ENCODE data around the gene GAS2L1.

Gene GAS2L1

GRCh38 chr22:29299136-29299900, 7.1 kb upstream of the GAS2L1 start:
- DNase-seq (ENCODE audit: insufficient read length, low spot score), result no peak
- TF ChIP-seq SPI1 (IDR thresholded peaks at IDR 0.05; ENCODE audit: low read depth, low read length) (no peak), TAF1 (IDR thresholded peaks at IDR 0.05; ENCODE audit: low read depth, low read length) (no peak), POLR2AphosphoS5 (IDR thresholded peaks at IDR 0.05; ENCODE audit: low read depth, low read length) (no peak), POLR2A (IDR thresholded peaks at IDR 0.05; ENCODE audit: low read depth, low read length) (no peak), POU2F2 (IDR thresholded peaks at IDR 0.05; ENCODE audit: low read depth, low read length) (no peak), PAX5 (IDR thresholded peaks at IDR 0.05; ENCODE audit: insufficient read depth, low read length, severe bottlenecking) (no peak)
- no peak for FAIRE-seq

GRCh38 chr22:29300467-29300806, 6.0 kb upstream of the GAS2L1 start:
- DNase-seq (ENCODE audit: insufficient read length, low spot score), result no peak
- no peak for FAIRE-seq
- TF ChIP-seq TAF1 (IDR thresholded peaks at IDR 0.05; ENCODE audit: low read depth, low read length) (no peak), PAX5 (IDR thresholded peaks at IDR 0.05; ENCODE audit: insufficient read depth, low read length, severe bottlenecking) (no peak), POU2F2 (IDR thresholded peaks at IDR 0.05; ENCODE audit: low read depth, low read length) (no peak), POLR2A (IDR thresholded peaks at IDR 0.05; ENCODE audit: low read depth, low read length) (no peak), POLR2AphosphoS5 (IDR thresholded peaks at IDR 0.05; ENCODE audit: low read depth, low read length) (no peak), SPI1 (IDR thresholded peaks at IDR 0.05; ENCODE audit: low read depth, low read length) (no peak)

- TF ChIP-seq POU2F2 (IDR thresholded peaks at IDR 0.05; ENCODE audit: low read depth, low read length), result peak; percentile 91
- TF ChIP-seq SPI1 (IDR thresholded peaks at IDR 0.05; ENCODE audit: low read depth, low read length), result no peak
- no peak for TF ChIP-seq PAX5 (IDR thresholded peaks at IDR 0.05; ENCODE audit: insufficient read depth, low read length, severe bottlenecking)
- TF ChIP-seq POLR2A (IDR thresholded peaks at IDR 0.05; ENCODE audit: low read depth, low read length), result peak; percentile 89; the same call in 1 of the 2 replicates
- TF ChIP-seq TAF1 (IDR thresholded peaks at IDR 0.05; ENCODE audit: low read depth, low read length), result no peak
- peak; percentile 93 for TF ChIP-seq POLR2AphosphoS5 (IDR thresholded peaks at IDR 0.05; ENCODE audit: low read depth, low read length)
- DNase-seq (ENCODE audit: insufficient read length, low spot score) (no peak), FAIRE-seq (no peak)
These were observed 5.4 kb upstream of the GAS2L1 start for GRCh38 chr22:29300807-29301601.

GRCh38 chr22:29301716-29302401, 4.6 kb upstream of the GAS2L1 start:
- FAIRE-seq (peak; percentile 13), DNase-seq (ENCODE audit: insufficient read length, low spot score) (no peak)
- TF ChIP-seq POLR2AphosphoS5 (IDR thresholded peaks at IDR 0.05; ENCODE audit: low read depth, low read length), result no peak; the same call in 1 of the 2 replicates
- TF ChIP-seq POLR2A (IDR thresholded peaks at IDR 0.05; ENCODE audit: low read depth, low read length), result no peak
- TF ChIP-seq PAX5 (IDR thresholded peaks at IDR 0.05; ENCODE audit: insufficient read depth, low read length, severe bottlenecking), result no peak
- no peak for TF ChIP-seq TAF1 (IDR thresholded peaks at IDR 0.05; ENCODE audit: low read depth, low read length)
- no peak for TF ChIP-seq POU2F2 (IDR thresholded peaks at IDR 0.05; ENCODE audit: low read depth, low read length)
- no peak for TF ChIP-seq SPI1 (IDR thresholded peaks at IDR 0.05; ENCODE audit: low read depth, low read length)

GRCh38 chr22:29302402-29302680, 4.1 kb upstream of the GAS2L1 start:
- TF ChIP-seq POLR2A (IDR thresholded peaks at IDR 0.05; ENCODE audit: low read depth, low read length) (no peak), POLR2AphosphoS5 (IDR thresholded peaks at IDR 0.05; ENCODE audit: low read depth, low read length) (no peak), POU2F2 (IDR thresholded peaks at IDR 0.05; ENCODE audit: low read depth, low read length) (no peak), SPI1 (IDR thresholded peaks at IDR 0.05; ENCODE audit: low read depth, low read length) (no peak), TAF1 (IDR thresholded peaks at IDR 0.05; ENCODE audit: low read depth, low read length) (no peak)
- no peak for FAIRE-seq
- DNase-seq (ENCODE audit: insufficient read length, low spot score), result no peak

GRCh38 chr22:29302681-29303465, 3.6 kb upstream of the GAS2L1 start:
- FAIRE-seq (no peak), DNase-seq (ENCODE audit: insufficient read length, low spot score) (no peak)
- no peak for TF ChIP-seq POU2F2 (IDR thresholded peaks at IDR 0.05; ENCODE audit: low read depth, low read length)
- no peak for TF ChIP-seq POLR2AphosphoS5 (IDR thresholded peaks at IDR 0.05; ENCODE audit: low read depth, low read length)
- no peak for TF ChIP-seq POLR2A (IDR thresholded peaks at IDR 0.05; ENCODE audit: low read depth, low read length)
- TF ChIP-seq PAX5 (IDR thresholded peaks at IDR 0.05; ENCODE audit: insufficient read depth, low read length, severe bottlenecking), result no peak
- no peak for TF ChIP-seq SPI1 (IDR thresholded peaks at IDR 0.05; ENCODE audit: low read depth, low read length)
- no peak for TF ChIP-seq TAF1 (IDR thresholded peaks at IDR 0.05; ENCODE audit: low read depth, low read length)

GRCh38 chr22:29305836-29306174, 645 bp upstream of the GAS2L1 start:
- TF ChIP-seq POLR2AphosphoS5 (IDR thresholded peaks at IDR 0.05; ENCODE audit: low read depth, low read length) (no peak), POU2F2 (IDR thresholded peaks at IDR 0.05; ENCODE audit: low read depth, low read length) (no peak), PAX5 (IDR thresholded peaks at IDR 0.05; ENCODE audit: insufficient read depth, low read length, severe bottlenecking) (no peak), POLR2A (IDR thresholded peaks at IDR 0.05; ENCODE audit: low read depth, low read length) (no peak), SPI1 (IDR thresholded peaks at IDR 0.05; ENCODE audit: low read depth, low read length) (no peak), TAF1 (IDR thresholded peaks at IDR 0.05; ENCODE audit: low read depth, low read length) (no peak)
- no peak for FAIRE-seq
- no peak for DNase-seq (ENCODE audit: insufficient read length, low spot score)

- FAIRE-seq (no peak), DNase-seq (ENCODE audit: insufficient read length, low spot score) (peak; percentile 59)
- TF ChIP-seq POLR2A (IDR thresholded peaks at IDR 0.05; ENCODE audit: low read depth, low read length), result no peak
- TF ChIP-seq POU2F2 (IDR thresholded peaks at IDR 0.05; ENCODE audit: low read depth, low read length), result no peak
- no peak for TF ChIP-seq POLR2AphosphoS5 (IDR thresholded peaks at IDR 0.05; ENCODE audit: low read depth, low read length)
- no peak for TF ChIP-seq PAX5 (IDR thresholded peaks at IDR 0.05; ENCODE audit: insufficient read depth, low read length, severe bottlenecking)
- TF ChIP-seq SPI1 (IDR thresholded peaks at IDR 0.05; ENCODE audit: low read depth, low read length), result no peak
- TF ChIP-seq TAF1 (IDR thresholded peaks at IDR 0.05; ENCODE audit: low read depth, low read length), result no peak
These were observed 565 bp downstream of the GAS2L1 start for GRCh38 chr22:29306835-29307595.

Measured in GM12891 (cell line).